HG03520 (cell line): ENCODE data around the gene PRKCE.

Source experiments
- ATAC-seq: cut with Tn5 transposase; IDR thresholded peaks from one replicate; pipeline ENCODE4 v1.9.1; 2021; ENCODE audit warnings: mild to moderate bottlenecking, moderate library complexity; ENCODE audit not compliant: unreplicated experiment

The PRKCE gene

DNA sequence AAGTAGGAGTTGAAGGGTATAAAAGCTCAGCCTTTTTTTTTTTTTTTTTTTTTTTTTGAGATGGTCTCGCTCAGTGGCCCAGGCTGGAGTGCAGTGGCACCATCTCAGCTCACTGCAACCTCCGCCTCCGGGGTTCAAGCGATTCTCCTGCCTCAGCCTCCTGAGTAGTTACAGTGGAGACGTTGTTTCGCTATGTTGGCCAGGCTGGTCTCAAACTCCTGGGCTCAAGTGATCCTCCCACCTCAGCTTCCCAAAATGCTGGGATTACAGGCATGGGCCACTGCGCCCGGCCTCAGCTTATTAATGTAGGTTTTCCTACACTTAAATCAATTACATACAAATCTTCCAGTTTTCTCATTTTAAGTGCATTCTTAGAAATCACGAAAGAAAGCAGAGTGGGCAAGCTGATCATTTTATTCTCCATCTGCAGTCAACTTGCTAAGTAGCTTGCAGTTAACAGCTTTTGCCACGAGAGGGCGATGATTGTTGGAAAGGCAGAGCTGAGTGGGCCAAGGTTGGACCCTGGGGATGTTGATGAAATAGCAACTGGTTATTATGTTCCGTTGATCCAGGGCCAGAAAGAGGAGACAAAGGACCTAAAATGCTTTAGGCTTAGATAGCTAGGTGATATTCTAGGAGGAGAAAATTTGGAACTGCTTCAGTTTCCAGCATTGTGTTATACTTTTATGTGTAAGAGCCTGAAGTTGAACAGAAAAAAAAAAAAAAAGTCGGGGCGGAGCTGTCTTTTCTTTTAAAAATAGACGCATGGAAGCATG is 411.4 kb downstream of the PRKCE start:
- ATAC-seq, result no peak

- ATAC-seq, result no peak
Measured at GRCh38 chr2:46064396-46064795, 412.9 kb downstream of the PRKCE start.

DNA sequence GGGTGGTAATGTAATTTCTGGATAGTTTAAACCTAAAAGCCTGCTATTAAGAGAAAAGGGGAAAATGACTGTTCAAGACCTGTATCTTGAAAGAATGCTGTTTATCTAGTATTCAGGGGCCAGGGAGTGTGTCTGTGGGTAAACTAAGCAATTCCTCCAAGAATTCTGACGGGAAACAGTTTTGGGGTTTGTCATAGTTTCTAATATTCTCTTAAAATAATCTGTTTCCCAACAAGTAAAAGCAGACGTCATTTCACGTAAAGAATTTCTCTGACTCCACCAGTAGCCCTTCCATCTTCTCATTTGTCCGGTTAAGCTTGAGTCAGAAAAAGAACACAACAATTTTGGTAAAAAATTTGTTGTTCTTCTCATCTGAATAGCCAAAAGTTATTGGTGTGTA is 413.7 kb downstream of the PRKCE start:
- ATAC-seq, result no peak

- no peak for ATAC-seq
Measured at GRCh38 chr2:46066116-46066515, 414.6 kb downstream of the PRKCE start.

GRCh38 chr2:46066601-46067000 is 415.1 kb downstream of the PRKCE start:
- no peak for ATAC-seq

GRCh38 chr2:46067062-46067461 is 415.6 kb downstream of the PRKCE start:
- no peak for ATAC-seq

DNA sequence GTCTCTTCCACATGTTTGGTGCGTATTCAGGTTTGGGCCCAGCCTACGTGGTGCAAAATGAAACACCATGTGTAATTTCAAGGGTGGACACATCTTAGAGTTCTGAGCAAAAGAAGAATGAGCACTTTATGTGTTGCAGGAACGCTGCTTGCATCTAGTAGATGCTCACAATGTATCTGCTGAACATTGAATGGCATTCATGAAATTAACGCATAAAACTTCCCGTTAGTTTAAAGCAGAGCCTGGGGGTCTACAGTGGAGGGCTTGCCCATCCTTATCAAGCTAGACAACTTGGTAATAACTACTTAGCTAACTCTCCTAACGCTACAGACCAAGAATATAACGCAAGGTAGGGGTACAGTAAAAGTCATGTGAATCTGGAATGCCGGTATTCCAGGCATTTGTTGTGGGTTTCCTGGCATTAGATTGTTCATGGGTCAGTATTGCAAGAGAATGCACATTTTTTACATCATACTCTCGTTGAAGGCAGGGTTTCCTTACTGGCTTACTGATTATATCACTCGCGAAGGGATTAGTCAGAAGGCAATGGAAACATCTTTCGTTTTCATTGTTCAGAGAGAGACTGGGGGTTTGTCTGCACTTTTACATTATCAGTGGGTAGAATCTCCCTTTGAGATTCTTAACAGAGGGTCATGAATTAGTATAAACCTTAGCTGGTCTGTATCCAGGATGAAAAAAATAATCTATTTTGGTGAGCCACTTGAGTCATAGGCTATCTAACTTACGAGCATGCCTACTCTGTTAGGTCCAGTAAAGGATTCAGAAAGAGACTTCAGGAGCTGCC is 416.2 kb downstream of the PRKCE start:
- no peak for ATAC-seq

DNA sequence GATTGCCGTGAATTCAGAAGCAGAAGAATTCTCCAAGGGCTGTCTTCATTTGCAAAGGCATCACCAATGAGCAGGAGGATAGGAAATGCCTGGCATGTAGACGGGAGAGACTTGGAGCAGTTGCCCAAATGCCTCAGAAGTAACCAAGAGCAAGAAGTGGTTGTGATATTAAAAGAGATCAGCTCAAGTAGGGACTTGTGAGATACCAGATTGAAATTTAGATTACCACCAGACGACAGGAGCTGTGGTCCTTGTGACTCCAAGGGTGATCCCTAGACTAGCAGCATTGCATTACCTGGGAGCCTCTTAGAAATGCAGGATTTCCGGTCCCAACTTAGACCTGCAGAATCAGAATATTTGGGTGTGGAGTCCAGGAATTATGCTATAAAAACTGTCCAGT is 417.2 kb downstream of the PRKCE start:
- no peak for ATAC-seq

GRCh38 chr2:46071074-46071473 is 419.6 kb downstream of the PRKCE start:
- no peak for ATAC-seq

- no peak for ATAC-seq
Measured at GRCh38 chr2:46072101-46072820, 420.8 kb downstream of the PRKCE start.

DNA sequence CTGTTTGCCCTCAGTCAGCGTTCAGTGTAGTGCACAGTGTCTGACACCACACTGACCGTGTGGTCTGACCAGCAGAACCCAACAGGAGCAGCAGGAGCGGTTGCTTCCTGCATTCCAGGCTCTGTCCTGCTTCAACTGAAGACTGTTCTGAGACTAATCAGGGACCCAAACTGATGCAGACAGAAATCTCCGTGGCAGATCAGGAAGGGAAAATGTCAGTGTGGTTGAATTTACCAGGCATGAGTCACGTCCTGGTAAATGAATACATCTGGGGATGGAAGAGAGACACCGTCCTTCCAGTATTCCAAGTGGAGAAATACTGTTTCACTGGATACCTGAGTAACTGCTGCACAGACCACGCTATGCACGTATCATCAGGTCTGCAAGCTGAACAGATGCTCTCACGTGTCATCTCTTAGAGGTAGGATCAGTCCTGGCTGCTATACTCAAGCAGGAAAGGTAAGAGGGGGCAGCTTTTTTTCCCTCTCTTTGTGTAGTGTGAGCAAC is 422.1 kb downstream of the PRKCE start:
- ATAC-seq, result no peak

GRCh38 chr2:46074501-46074900 is 423.0 kb downstream of the PRKCE start:
- ATAC-seq, result no peak

- no peak for ATAC-seq
Measured at GRCh38 chr2:46075848-46076247, 424.4 kb downstream of the PRKCE start.

GRCh38 chr2:46076251-46076650 is 424.8 kb downstream of the PRKCE start:
- ATAC-seq, result no peak

- ATAC-seq, result no peak
Measured at GRCh38 chr2:46076875-46077274, 425.4 kb downstream of the PRKCE start.

DNA sequence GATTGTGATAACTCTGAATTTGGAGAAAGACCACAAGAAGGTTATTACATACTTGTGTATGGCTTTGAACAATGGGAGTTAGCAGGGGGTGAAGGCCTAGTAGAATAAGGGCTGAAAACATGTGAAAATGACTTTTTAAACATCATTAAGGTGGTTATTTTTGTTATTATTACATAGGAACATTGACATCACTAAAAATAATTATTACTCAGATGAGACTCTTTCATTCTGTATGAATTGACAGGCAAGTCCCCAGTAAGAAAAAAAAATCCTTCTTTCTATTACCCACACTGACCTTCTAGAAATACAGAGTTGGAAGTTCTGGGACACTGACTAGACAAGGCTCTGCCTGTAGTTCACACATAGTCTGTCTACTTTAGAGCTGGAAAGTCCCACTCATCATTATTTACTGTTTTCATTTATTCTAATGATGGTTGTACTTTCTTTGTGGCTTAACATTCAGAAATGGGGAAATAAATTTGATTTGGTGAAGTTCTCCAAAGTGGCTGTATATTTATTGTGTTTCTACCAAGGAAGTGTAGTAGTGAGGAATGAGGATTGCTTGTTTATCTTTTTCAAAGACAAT is 426.1 kb downstream of the PRKCE start:
- ATAC-seq, result no peak

GRCh38 chr2:46079985-46080560 is 428.6 kb downstream of the PRKCE start:
- ATAC-seq, result no peak

DNA sequence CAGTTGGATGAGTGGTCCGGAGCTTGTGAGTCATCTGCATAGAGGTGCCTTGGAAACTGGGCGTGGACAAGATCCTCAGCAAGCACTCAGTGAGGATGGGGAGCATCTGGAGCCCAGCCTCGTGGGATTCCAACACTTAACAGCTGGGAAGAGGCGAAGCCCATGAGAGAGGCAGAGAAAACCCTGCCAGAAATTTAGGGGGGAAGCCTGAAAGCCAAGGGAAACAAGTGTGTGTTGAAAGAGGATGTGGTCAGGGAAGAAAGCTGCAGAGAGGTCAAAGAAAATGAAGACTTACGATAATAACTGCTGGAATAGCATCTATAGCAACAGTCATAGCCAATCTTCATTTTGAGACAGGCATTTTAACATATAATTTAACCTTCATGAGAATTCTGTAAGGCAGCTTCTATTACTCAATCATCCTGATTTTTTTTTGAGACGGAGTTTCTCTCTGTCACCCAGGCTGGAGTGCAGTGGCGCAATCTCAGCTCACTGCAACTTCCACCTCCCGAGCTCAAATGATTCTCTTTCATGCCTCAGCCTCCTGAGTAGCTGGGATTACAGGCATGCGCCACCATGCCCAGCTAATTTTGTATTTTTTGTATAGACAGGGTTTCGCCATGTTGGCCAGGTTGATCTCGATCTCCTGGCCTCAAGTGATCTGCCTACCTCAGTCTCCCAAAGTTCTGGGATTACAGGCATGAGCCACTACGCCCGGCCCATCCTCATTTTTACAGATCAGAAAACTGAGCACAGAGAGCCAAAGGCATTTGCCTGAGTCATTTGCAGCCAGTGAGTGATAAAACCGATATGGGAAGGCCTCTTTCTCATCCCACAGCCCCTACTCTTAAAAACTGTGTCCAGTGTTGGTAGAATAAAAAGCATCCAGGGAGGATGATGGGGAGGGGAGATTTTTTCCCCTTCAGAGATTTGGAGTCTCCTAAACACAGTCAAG is 431.3 kb downstream of the PRKCE start:
- ATAC-seq, result no peak

- no peak for ATAC-seq
Measured at GRCh38 chr2:46086578-46087070, 435.1 kb downstream of the PRKCE start.
